ENCODE measurements around the gene TSPEAR. TPM values are rescaled to one million over a fixed set of nuclear protein-coding genes. Genes with fewer than 3 reads are reported as not detected.
"Not testable (repeated sequence)": the region's sequence is repeated elsewhere in the genome, so short reads cannot be mapped to it uniquely, and the experiment has no call there.

Gene TSPEAR
- total RNA-seq, 4 donors from 2014 or later = under 0.01 to 0.23 TPM; not detected in 2

DNA sequence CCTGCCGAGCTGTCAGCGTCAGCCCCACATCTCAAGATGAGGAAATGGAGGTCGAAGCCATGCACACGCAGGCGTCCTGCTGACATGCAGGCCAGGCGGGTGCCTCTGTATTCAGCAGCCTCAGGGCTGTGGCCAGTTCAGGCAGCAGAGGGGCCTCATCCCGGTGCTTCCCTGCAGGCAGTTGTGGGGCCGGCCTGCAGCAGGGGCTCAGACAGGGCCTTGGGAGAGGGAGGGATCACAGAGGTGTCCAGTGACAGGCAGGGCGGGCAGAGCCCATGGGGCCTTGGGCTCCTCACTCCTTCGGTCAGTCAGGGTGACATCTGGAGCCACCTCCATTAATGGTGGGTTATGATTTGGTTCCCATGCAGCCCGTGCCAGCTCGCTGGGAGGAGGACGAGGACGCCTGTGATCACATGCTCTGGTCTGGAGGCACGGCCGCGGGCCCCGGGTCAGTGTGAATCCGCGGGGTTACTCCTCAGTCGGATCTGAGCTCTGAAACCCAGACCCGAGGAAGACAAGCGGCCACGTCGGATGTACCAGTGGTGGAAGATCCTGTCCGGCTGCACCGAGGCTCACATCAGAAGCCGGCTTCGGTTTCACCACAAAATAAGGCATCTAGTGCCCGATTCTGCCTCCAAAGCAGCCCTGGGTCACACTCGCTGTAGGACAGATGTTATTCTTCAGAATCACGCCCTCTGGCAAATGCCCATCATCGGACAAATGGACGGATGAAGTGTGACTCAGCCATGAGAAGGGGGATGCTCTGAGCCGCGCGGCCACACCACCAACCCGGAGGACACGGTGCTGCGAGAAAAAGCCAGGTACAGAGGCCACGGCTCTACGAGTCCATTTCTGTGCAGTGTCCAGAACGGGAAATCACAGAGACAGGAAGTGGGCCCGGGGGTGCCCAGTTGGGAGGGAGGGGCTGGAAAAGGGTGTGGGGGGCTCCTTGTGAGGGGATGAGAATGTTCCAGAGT is 204.8 kb downstream of the TSPEAR start:
- no peaks in the 10 kb centered on the region for H3K36me3 ChIP-seq
- no peak overlapping the region for H3K27ac ChIP-seq (replicated peaks in 1 of 4)
- peaks cover 0 to 78% (median 0%) of the 10 kb centered on the region in 4 donors for H3K27me3 ChIP-seq
- peaks cover 7 to 10% (median 8%) of the 10 kb centered on the region in 4 donors for H3K4me1 ChIP-seq
- DNase-seq (ENCODE audit: extremely low spot score) = no peak
- intact Hi-C loops (cut with DNase I) = no loop called here
- TF ChIP-seq, protein P1, sequence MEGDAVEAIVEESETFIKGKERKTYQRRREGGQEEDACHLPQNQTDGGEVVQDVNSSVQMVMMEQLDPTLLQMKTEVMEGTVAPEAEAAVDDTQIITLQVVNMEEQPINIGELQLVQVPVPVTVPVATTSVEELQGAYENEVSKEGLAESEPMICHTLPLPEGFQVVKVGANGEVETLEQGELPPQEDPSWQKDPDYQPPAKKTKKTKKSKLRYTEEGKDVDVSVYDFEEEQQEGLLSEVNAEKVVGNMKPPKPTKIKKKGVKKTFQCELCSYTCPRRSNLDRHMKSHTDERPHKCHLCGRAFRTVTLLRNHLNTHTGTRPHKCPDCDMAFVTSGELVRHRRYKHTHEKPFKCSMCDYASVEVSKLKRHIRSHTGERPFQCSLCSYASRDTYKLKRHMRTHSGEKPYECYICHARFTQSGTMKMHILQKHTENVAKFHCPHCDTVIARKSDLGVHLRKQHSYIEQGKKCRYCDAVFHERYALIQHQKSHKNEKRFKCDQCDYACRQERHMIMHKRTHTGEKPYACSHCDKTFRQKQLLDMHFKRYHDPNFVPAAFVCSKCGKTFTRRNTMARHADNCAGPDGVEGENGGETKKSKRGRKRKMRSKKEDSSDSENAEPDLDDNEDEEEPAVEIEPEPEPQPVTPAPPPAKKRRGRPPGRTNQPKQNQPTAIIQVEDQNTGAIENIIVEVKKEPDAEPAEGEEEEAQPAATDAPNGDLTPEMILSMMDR (IDR thresholded peaks at IDR 0.05) = no peak
- TF ChIP-seq POLR2A (IDR thresholded peaks at IDR 0.05; ENCODE audit: low read depth) (no peak), POLR2AphosphoS5 (IDR thresholded peaks at IDR 0.05) (no peak), EP300 (IDR thresholded peaks at IDR 0.05) (no peak)
- no peak overlapping the region for H3K4me3 ChIP-seq
- WGBS = 76% methylated on average over 42 of the region's 44 CpGs
- no peaks in the 10 kb centered on the region for H3K9me3 ChIP-seq

DNA sequence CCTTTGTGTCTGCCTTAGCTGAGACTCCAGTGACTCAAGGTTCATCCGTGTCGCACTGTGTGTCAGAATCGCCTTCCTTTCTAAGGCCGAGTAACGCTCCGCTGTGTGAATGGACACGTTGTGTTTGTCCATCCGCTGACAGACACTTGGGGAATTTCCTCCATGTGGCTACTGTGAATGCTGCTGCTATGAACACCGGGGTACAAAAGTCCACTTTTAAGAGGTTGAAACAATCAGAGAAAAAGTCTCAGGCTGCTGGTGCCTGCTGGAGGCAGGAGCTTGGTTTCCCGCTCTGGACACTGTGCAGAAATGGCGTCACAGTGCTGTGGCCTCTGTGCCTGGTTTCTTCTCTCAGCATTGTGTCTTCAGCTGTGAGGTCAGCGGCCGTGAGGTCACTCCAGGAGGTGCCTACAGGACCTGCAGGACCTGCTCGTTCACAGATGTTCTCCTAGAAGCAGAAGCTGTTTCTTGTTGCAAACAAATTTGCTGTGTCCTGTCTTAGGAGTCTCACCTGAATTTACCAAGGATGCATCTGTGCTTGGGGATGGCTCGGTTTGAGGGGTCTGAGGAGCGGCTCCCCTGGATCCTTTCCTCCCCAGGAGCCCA is 205.6 kb downstream of the TSPEAR start:
- no peak overlapping the region for H3K27ac ChIP-seq (replicated peaks in 1 of 4)
- intact Hi-C loops (cut with DNase I) = no loop called here
- WGBS = 75% methylated on average over 16 of the region's 16 CpGs
- peaks cover 0 to 76% (median 0%) of the 10 kb centered on the region in 4 donors for H3K27me3 ChIP-seq
- H3K36me3 ChIP-seq = no peaks in the 10 kb centered on the region
- no peak for DNase-seq (ENCODE audit: extremely low spot score)
- TF ChIP-seq POLR2AphosphoS5 (IDR thresholded peaks at IDR 0.05) = no peak
- TF ChIP-seq EP300 (IDR thresholded peaks at IDR 0.05) = no peak
- no peak for TF ChIP-seq POLR2A (IDR thresholded peaks at IDR 0.05; ENCODE audit: low read depth)
- TF ChIP-seq, protein P1 (IDR thresholded peaks at IDR 0.05) = no peak
- H3K4me3 ChIP-seq = no peak overlapping the region
- no peaks in the 10 kb centered on the region for H3K9me3 ChIP-seq
- H3K4me1 ChIP-seq = peaks cover 7 to 9% (median 7%) of the 10 kb centered on the region in 4 donors

DNA sequence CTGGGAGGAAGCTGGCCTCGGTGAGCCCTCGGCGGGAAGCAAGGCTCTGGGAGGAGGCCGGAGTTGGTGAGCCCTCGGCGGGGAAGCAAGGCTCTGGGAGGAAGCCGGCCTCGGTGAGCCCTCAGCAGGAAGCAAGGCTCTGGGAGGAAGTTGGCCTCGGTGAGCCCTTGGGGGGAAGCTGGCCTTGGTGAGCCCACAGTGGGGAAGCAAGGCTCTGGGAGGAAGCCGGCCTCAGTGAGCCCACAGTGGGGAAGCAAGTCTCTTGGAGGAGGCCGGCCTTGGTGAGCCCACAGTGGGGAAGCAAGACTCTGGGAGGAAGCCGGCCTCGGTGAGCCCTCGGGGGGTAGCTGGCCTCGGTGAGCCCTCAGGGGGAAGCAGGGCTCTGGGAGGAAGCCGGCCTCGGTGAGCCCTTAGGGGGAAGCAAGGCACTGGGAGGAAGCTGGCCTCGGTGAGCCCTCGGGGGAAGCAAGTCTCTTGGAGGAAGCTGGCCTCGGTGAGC is 207.4 kb downstream of the TSPEAR start:
- 57% methylated on average over 12 of the region's 20 CpGs for WGBS
- no peaks in the 10 kb centered on the region for H3K9me3 ChIP-seq
- no peak for DNase-seq (ENCODE audit: extremely low spot score)
- no peaks in the 10 kb centered on the region for H3K4me1 ChIP-seq
- H3K27me3 ChIP-seq = peaks cover 0 to 76% (median 0%) of the 10 kb centered on the region in 4 donors
- TF ChIP-seq POLR2AphosphoS5 (IDR thresholded peaks at IDR 0.05) = no peak
- TF ChIP-seq, protein P1 (IDR thresholded peaks at IDR 0.05) = no peak
- TF ChIP-seq EP300 (IDR thresholded peaks at IDR 0.05) = no peak
- TF ChIP-seq POLR2A (IDR thresholded peaks at IDR 0.05; ENCODE audit: low read depth) = no peak
- intact Hi-C loops (cut with DNase I) = no loop called here
- H3K36me3 ChIP-seq = no peaks in the 10 kb centered on the region
- no peak overlapping the region for H3K4me3 ChIP-seq
- H3K27ac ChIP-seq (replicated peaks in 1 of 4) = no peak overlapping the region

DNA sequence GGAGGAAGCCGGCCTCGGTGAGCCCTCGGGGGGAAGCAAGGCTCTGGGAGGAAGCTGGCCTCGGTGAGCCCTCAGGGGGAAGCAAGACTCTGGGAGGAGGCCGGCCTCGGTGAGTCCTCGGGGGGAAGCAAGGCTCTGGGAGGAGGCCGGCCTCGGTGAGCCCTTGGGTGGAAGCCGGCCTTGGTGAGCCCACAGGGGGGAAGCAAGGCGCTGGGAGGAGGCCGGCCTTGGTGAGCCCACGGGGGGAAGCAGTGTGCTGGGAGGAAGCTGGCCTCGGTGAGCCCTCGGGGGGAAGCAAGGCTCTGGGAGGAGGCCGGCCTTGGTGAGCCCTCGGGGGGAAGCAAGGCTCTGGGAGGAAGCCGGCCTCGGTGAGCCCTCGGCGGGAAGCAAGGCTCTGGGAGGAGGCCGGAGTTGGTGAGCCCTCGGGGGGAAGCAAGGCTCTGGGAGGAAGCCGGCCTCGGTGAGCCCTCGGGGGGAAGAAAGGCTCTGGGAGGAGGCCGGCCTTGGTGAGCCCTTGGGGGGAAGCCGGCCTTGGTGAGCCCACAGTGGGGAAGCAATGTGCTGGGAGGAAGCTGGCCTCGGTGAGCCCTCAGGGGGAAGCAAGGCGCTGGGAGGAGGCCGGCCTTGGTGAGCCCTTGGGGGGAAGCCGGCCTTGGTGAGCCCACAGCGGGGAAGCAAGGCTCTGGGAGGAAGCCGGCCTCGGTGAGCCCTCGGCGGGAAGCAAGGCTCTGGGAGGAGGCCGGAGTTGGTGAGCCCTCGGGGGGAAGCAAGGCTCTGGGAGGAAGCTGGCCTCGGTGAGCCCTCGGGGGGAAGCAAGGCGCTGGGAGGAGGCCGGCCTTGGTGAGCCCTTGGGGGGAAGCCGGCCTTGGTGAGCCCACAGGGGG is 208.1 kb downstream of the TSPEAR start:
- H3K4me3 ChIP-seq; H3K36me3 ChIP-seq; H3K27ac ChIP-seq (replicated peaks in 1 of 4); H3K9me3 ChIP-seq; intact Hi-C loops (cut with DNase I); DNase-seq (ENCODE audit: extremely low spot score); H3K4me1 ChIP-seq: not testable (repeated sequence)
- 79% methylated on average over 43 of the region's 44 CpGs for WGBS
- peaks cover 0 to 76% (median 0%) of the 10 kb centered on the region in 4 donors for H3K27me3 ChIP-seq
